Stomach (tissue), 9 donors: Measurements from ENCODE around the gene MCRIP2. TPM values are rescaled to one million over a fixed set of nuclear protein-coding genes. Genes with fewer than 3 reads are reported as not detected.

Experiments used
- DNase-seq, 2 donors: peaks; one replicate each; pipeline versions ENCODE4 v3.0.0 to v3.0.0-alpha.2; 2013 to 2019
- H3K27ac ChIP-seq, 5 donors: fragments of 200-600 bp in 4 of 5; sonication (generic) in 4 of 5; one replicate each; pipeline ENCODE4 v1.5.1; 2013 to 2019; ENCODE audit warnings: mild to moderate bottlenecking in 1 of 5, moderate library complexity in 1 of 5
- H3K27me3 ChIP-seq, 3 donors: fragments of 200-600 bp; sonication (generic); one replicate each; pipeline ENCODE4 v1.5.1; 2017 to 2019; ENCODE audit warnings: mixed run types in 1 of 3
- H3K36me3 ChIP-seq, 4 donors: fragments of 200-600 bp; sonication (generic); 1 replicate in 3 of 4; 2 replicates in 1 of 4; pipeline ENCODE4 v1.5.1; 2016 to 2019
- H3K4me1 ChIP-seq, 4 donors: fragments of 200-600 bp; sonication (generic); one replicate each; pipeline ENCODE4 v1.5.1; 2016 to 2019
- H3K4me3 ChIP-seq, 4 donors: fragments of 200-600 bp; sonication (generic) in 3 of 4; one replicate each; pipeline ENCODE4 v1.5.1; 2016 to 2019; ENCODE audit warnings: mild to moderate bottlenecking in 1 of 4
- H3K9me3 ChIP-seq, 4 donors: fragments of 200-600 bp; sonication (generic); one replicate each; pipeline ENCODE4 v1.5.1; 2016 to 2019
- CTCF ChIP-seq, 7 experiments: fragments of 450-650 bp in 4 of 7; fragments of 200-600 bp in 3 of 7; sonication (generic) in 3 of 7; IDR thresholded peaks; one replicate each; pipeline ENCODE4 v1.5.1; 2016 to 2019; ENCODE audit warnings: antibody characterized with exemption in 7 of 7, control low read depth in 2 of 7, mild to moderate bottlenecking in 1 of 7
- EP300 ChIP-seq: sonication (generic); formaldehyde crosslinking; IDR thresholded peaks from one replicate; pipeline ENCODE4 v1.6.1; 2017; ENCODE audit warnings: antibody characterized with exemption
- POLR2A ChIP-seq, 4 donors: fragments of 450-650 bp; IDR thresholded peaks; one replicate each; pipeline ENCODE4 v1.6.1; 2016; ENCODE audit warnings: antibody characterized with exemption in 4 of 4, control low read depth in 2 of 4, mild to moderate bottlenecking in 1 of 4, moderate library complexity in 1 of 4
- POLR2AphosphoS5 ChIP-seq, 3 donors: sonication (generic); formaldehyde crosslinking; IDR thresholded peaks; one replicate each; pipeline ENCODE4 v1.6.1; 2016; ENCODE audit warnings: antibody characterized with exemption in 3 of 3
- WGBS, 5 donors: extraction: QIAGEN DNeasy Blood & Tissue Kit in 3 of 5; methylation state at CpG; one replicate each; pipeline versions ENCODE4 v1.1.5 to v1.1.7; 2013 to 2018; 5-methylcytosine and 5-hydroxymethylcytosine counted together
- intact Hi-C: fragments of 100-400 bp; cut with DNase I; formaldehyde crosslinking; loops from one replicate; pipeline ENCODE4 v1.15.1; 2023; ENCODE audit warnings: low total_unique reads
- polyA plus RNA-seq, 3 donors: library from polyadenylated mRNA; stranded (reverse); fragments of 200-250 nt; gene quantifications; one replicate each; pipeline ENCODE4 v1.2.3, GENCODE V29; 2013
- total RNA-seq, 5 donors: library from RNA; depleted of rRNA; stranded (reverse); fragments of >200 nt; gene quantifications; one replicate each; pipeline versions ENCODE4 v1.1.0 to v1.2.3, GENCODE V29; 2014 to 2016
- donor health status: healthy with polysubstance abuse.
- donor health status: Bipolar disorder and iron deficiency.
- donor health status: healthy.

The MCRIP2 gene
- total and polyA plus RNA-seq, 8 donors: 14.0 to 440 (median 89.5) TPM

GRCh38 chr16:682493-683395 lies 41.1 kb downstream of the MCRIP2 start:
- Histone ChIP-seq H3K9me3 (no peaks in the 10 kb centered on the region), H3K4me1 (peaks cover 43 to 78% (median 68%) of the 10 kb centered on the region in 4 donors), H3K4me3 (peak overlapping the region; percentile 62 to 88 (median 78)), H3K27ac (peak overlapping the region in 3 of 5 donors; percentile 77 to 90 (median 78)), H3K27me3 (no peaks in the 10 kb centered on the region), H3K36me3 (peaks cover 32 to 48% (median 38%) of the 10 kb centered on the region in 4 donors)
- DNase-seq: no peak
- WGBS, 5 donors: 71 to 86% (median 76%) methylated on average over 34 to 36 of the region's 36 CpGs
- intact Hi-C loops: no loop called here
- no peak for TF ChIP-seq CTCF (IDR thresholded peaks at IDR 0.05)
- peak in 1 of 3 donors; percentile 4 for TF ChIP-seq POLR2AphosphoS5 (IDR thresholded peaks at IDR 0.05)
- no peak for TF ChIP-seq EP300

GRCh38 chr16:683396-684070 lies 41.9 kb downstream of the MCRIP2 start:
- intact Hi-C loops: no loop called here
- H3K9me3 ChIP-seq: no peaks in the 10 kb centered on the region
- H3K27ac ChIP-seq: peak overlapping the region; percentile 68 to 90 (median 78)
- TF ChIP-seq POLR2AphosphoS5 (IDR thresholded peaks at IDR 0.05) (peak in 1 of 3 donors; percentile 15), EP300 (no peak)
- H3K4me1 ChIP-seq: peaks cover 43 to 83% (median 72%) of the 10 kb centered on the region in 4 donors
- WGBS, 5 donors: 6 to 17% (median 11%) methylated on average over 23 to 57 of the region's 57 CpGs
- H3K4me3 ChIP-seq: peak overlapping the region; percentile 62 to 88 (median 78)
- no peaks in the 10 kb centered on the region for H3K27me3 ChIP-seq
- DNase-seq: no peak
- H3K36me3 ChIP-seq: peaks cover 32 to 52% (median 41%) of the 10 kb centered on the region in 4 donors

GRCh38 chr16:684071-684794 lies 42.6 kb downstream of the MCRIP2 start, which contains the start of gene JMJD8:
JMJD8 (minus strand) TSS chr16:684334; CDS start chr16:684319, 15 bp downstream.
- Histone ChIP-seq H3K27ac (peak within 1 kb of the TSS; percentile 77 to 90 (median 87)), H3K9me3 (no peaks in the 10 kb centered on the region), H3K4me3 (peak within 1 kb of the TSS; percentile 62 to 88 (median 78)), H3K36me3 (peaks cover 32 to 52% (median 41%) of the 10 kb centered on the region in 4 donors), H3K27me3 (no peaks in the 10 kb centered on the region), H3K4me1 (peaks cover 50 to 83% (median 73%) of the 10 kb centered on the region in 4 donors)
- TF ChIP-seq POLR2A (IDR thresholded peaks at IDR 0.05) (no peak), CTCF (IDR thresholded peaks at IDR 0.05) (no peak), EP300 (no peak), POLR2AphosphoS5 (IDR thresholded peaks at IDR 0.05) (peak; percentile 71 to 97 (median 73))
- DNase-seq: peak; percentile 98 to 99
- 1 to 3% (median 2%) methylated on average over 37 to 91 of the region's 91 CpGs; no CpG with 5 or more reads in 1 of the 5 donors for WGBS, 5 donors
- intact Hi-C loops: no loop called here

- no peak for DNase-seq
- peak overlapping the region in 4 of 5 donors; percentile 77 to 90 (median 82) for H3K27ac ChIP-seq
- TF ChIP-seq POLR2AphosphoS5 (IDR thresholded peaks at IDR 0.05) (no peak), EP300 (no peak), CTCF (IDR thresholded peaks at IDR 0.05) (no peak), POLR2A (IDR thresholded peaks at IDR 0.05) (no peak)
- H3K27me3 ChIP-seq: no peaks in the 10 kb centered on the region
- H3K4me3 ChIP-seq: peak overlapping the region; percentile 62 to 88 (median 78)
- H3K36me3 ChIP-seq: peaks cover 32 to 52% (median 41%) of the 10 kb centered on the region in 4 donors
- no peaks in the 10 kb centered on the region for H3K9me3 ChIP-seq
- peaks cover 56 to 85% (median 77%) of the 10 kb centered on the region in 4 donors for H3K4me1 ChIP-seq
- intact Hi-C loops: no loop called here
- WGBS, 5 donors: 92 to 96% (median 93%) methylated on average over 38 to 61 of the region's 61 CpGs
Observed at GRCh38 chr16:684961-685696, 43.5 kb downstream of the MCRIP2 start.
